Activated CD8-positive, alpha-beta T cell treated with anti-CD3 and anti-CD28 coated beads for 36 hours (primary cell): ENCODE measurements around the gene MRPS27. TPM values are rescaled to one million over a fixed set of nuclear protein-coding genes. Genes with fewer than 3 reads are reported as not detected.

ENCODE experiments used
- ATAC-seq: fragments of 200-7000 bp; cut with Tn5 transposase; one replicate; pipeline ENCODE4 v1.10.0; 2021; ENCODE audit warnings: mild to moderate bottlenecking, moderate library complexity
- CTCF ChIA-PET: fragments of 350-600 bp; sonication (Branson Sonifier 250); formaldehyde crosslinking; loops from one replicate; lab custom pipeline; 2021; ENCODE audit warnings: antibody characterized with exemption; lab: Charles Lee
- POLR2A ChIA-PET: fragments of 350-600 bp; sonication (Branson Sonifier 250); formaldehyde crosslinking; loops from one replicate; lab custom pipeline; 2021; ENCODE audit warnings: antibody characterized with exemption; lab: Charles Lee
- DNase-seq: peaks from one replicate; pipeline ENCODE4 v3.0.0-alpha.2; 2020
- H3K27ac Mint-ChIP-seq: one replicate; pipeline ENCODE4 v1.8.0; 2021; ENCODE audit warnings: mild to moderate bottlenecking, mixed read lengths
- H3K27me3 Mint-ChIP-seq: one replicate; pipeline ENCODE4 v1.8.0; 2021; ENCODE audit warnings: mixed read lengths
- H3K36me3 Mint-ChIP-seq: one replicate; pipeline ENCODE4 v1.8.0; 2021; ENCODE audit warnings: low read depth, mixed read lengths
- H3K4me1 Mint-ChIP-seq: one replicate; pipeline ENCODE4 v1.8.0; 2021; ENCODE audit warnings: low read depth, mixed read lengths
- H3K4me3 Mint-ChIP-seq: one replicate; pipeline ENCODE4 v1.8.0; 2021; ENCODE audit warnings: mild to moderate bottlenecking, moderate library complexity, mixed read lengths
- H3K9me3 Mint-ChIP-seq: one replicate; pipeline ENCODE4 v1.8.0; 2021; ENCODE audit warnings: mixed read lengths
- intact Hi-C: fragments of 100-400 bp; cut with micrococcal nuclease; formaldehyde crosslinking; loops from one replicate; pipeline ENCODE4 v1.10.0; 2022
- total RNA-seq, 2 experiments: library from RNA; stranded (reverse); gene quantifications; one replicate each; pipeline ENCODE4 v1.2.3, GENCODE V29; 2021
- TF ChIP-seq, protein P1 (sequence below): fragments of 200-600 bp; IDR thresholded peaks from one replicate; pipeline ENCODE4 v1.8.0; 2022; ENCODE audit warnings: antibody characterized with exemption, mild to moderate bottlenecking

The MRPS27 gene
- total RNA-seq, 2 experiments from 2014 or later, result 91.5 to 99.1 TPM

DNA sequence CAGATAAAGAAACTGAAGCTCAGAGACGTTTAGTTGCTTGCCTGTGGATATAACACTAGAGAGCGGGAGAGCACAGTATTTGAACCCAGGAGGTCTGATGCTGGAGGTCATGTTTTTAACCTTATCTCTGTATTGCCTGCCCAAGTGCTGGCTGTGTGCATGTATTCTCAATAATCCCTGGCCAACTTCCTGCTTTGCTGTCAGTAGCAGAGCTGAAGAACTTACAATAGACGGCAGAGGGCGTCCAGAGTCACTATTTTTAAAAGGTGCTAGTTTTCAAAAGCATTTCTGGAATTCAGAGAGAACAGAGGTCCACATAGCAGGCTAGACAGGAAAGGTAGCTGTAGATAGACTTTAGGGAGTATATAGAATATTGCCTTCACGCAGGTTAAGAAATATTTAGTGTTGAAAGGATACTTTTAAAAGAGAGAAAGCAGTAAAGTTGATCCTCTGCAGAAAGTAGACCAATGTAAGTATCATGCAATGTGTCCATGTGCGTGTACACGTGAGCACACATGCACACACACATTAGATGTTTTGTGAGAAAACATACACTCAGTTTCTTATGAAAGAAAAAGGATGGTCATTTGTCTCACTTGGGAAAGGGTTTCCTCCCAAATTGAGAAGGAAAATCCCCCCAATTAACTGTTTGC is 46.4 kb upstream of the MRPS27 start:
- ChIA-PET CTCF (interaction anchor here (0.7 to 2.1 kb wide), 13 partner anchors 9 to 701 kb away, joined by 3 to 11 read pairs (median 5); no protein-coding TSS in a partner anchor), POLR2A (no interaction called here)
- intact Hi-C loops, result no loop called here
- Mint-ChIP-seq H3K4me3 (no peak overlapping the region), H3K36me3 (peaks cover 20% of the 10 kb centered on the region), H3K27me3 (no peaks in the 10 kb centered on the region), H3K9me3 (no peaks in the 10 kb centered on the region), H3K4me1 (no peaks in the 10 kb centered on the region), H3K27ac (no peak overlapping the region)
- TF ChIP-seq, protein P1, sequence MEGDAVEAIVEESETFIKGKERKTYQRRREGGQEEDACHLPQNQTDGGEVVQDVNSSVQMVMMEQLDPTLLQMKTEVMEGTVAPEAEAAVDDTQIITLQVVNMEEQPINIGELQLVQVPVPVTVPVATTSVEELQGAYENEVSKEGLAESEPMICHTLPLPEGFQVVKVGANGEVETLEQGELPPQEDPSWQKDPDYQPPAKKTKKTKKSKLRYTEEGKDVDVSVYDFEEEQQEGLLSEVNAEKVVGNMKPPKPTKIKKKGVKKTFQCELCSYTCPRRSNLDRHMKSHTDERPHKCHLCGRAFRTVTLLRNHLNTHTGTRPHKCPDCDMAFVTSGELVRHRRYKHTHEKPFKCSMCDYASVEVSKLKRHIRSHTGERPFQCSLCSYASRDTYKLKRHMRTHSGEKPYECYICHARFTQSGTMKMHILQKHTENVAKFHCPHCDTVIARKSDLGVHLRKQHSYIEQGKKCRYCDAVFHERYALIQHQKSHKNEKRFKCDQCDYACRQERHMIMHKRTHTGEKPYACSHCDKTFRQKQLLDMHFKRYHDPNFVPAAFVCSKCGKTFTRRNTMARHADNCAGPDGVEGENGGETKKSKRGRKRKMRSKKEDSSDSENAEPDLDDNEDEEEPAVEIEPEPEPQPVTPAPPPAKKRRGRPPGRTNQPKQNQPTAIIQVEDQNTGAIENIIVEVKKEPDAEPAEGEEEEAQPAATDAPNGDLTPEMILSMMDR, result peak; percentile 61
- peak; percentile 47 for ATAC-seq
- peak; percentile 54 for DNase-seq

DNA sequence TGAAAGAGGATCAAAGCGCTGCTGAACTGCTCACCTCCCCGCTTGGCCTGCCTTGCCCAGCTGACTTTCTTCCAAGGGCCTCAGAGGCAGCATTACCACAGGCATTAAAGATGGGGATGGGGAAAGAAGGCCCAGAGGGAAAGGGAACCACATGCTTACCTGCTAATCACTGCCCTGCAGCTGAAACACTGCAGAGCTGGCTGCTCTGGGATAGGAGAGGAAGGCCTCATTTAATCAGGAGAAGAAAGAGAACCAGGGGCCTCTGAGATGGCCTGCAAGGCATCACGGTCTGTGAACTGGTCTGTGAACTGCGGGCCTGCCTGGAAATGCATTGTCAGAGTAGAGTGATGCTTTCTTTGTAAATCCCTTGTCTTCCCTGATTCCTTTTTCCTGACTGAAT is 44.9 kb upstream of the MRPS27 start:
- DNase-seq (no peak), ATAC-seq (no peak)
- POLR2A ChIA-PET, result no interaction called here
- H3K9me3 Mint-ChIP-seq, result no peaks in the 10 kb centered on the region
- no peaks in the 10 kb centered on the region for H3K27me3 Mint-ChIP-seq
- TF ChIP-seq, protein P1, result no peak
- CTCF ChIA-PET, result interaction anchor here (1.2 to 2.1 kb wide), 4 partner anchors 11 to 191 kb away, joined by 3 to 11 read pairs (median 9); no protein-coding TSS in a partner anchor
- no peak overlapping the region for H3K27ac Mint-ChIP-seq
- H3K4me3 Mint-ChIP-seq, result no peak overlapping the region
- no peaks in the 10 kb centered on the region for H3K4me1 Mint-ChIP-seq
- peaks cover 25% of the 10 kb centered on the region for H3K36me3 Mint-ChIP-seq
- intact Hi-C loops, result no loop called here

DNA sequence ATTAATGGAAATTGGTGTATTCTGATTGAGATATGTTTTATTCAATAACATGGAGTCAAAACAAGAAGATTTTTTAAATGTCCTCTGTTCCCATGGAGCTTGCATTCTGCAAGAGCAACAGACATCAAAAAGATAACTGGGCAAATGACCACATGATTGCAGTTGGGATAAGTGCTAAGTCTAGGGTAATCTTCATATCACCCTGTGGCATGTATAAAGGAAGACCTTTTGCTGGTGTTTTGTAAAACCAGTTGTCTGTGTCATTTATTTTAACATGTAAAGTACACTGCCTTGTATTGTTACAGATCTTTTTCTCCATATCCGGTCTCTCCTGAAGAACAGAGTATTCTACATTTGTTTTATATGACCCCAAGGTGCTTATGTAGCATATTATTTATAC is 44.1 kb upstream of the MRPS27 start:
- H3K27me3 Mint-ChIP-seq, result no peaks in the 10 kb centered on the region

DNA sequence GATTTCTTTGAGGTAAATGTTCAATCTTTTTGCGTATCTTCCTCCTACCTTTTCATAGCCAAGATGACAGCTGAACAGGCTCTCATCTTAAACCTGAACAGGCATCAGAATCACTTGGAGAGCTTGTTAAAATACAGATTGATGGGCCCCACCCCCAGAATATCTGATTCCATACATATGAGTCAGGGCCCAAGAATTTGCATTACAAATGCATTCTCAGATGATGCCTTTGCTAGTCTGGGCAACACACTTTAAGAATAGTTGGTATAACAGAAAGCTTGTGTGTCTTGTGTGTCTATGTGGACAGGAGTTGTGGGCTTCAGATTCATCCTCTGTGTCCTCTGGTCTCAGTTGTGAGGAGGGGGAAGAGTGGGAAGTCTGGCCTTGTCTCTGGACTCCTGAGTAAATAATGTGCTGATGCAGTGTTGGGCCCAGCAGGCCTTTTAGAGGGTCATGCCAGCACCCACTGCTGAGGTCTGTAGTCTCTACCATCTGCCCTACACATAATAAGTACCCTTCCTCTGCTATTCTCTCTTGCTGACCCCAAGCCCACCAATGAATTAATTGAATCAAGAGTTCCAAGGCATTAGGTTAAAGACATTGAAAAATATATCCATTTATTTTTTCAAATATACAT is 43.2 kb upstream of the MRPS27 start:
- ATAC-seq (no peak), DNase-seq (no peak)
- ChIA-PET POLR2A (no interaction called here), CTCF (interaction anchor here (1.2 kb wide), 1 partner anchor 161 kb away, joined by 3 read pairs; no protein-coding TSS in a partner anchor)
- Mint-ChIP-seq H3K4me3 (no peak overlapping the region), H3K36me3 (peaks cover 36% of the 10 kb centered on the region), H3K27me3 (no peaks in the 10 kb centered on the region), H3K27ac (no peak overlapping the region), H3K9me3 (no peaks in the 10 kb centered on the region), H3K4me1 (no peaks in the 10 kb centered on the region)
- intact Hi-C loops, result no loop called here
- TF ChIP-seq, protein P1, result no peak

More for the DNA sequence above, 44.1 kb upstream of the MRPS27 start:
- TF ChIP-seq, protein P1, result no peak
- ATAC-seq (no peak), DNase-seq (no peak)
- no peaks in the 10 kb centered on the region for H3K4me1 Mint-ChIP-seq
- H3K4me3 Mint-ChIP-seq, result no peak overlapping the region
- peaks cover 32% of the 10 kb centered on the region for H3K36me3 Mint-ChIP-seq
- H3K9me3 Mint-ChIP-seq, result no peaks in the 10 kb centered on the region
- CTCF ChIA-PET, result interaction anchor here (1.2 kb wide), 1 partner anchor 160 kb away, joined by 3 read pairs; no protein-coding TSS in a partner anchor
- POLR2A ChIA-PET, result no interaction called here
- intact Hi-C loops, result no loop called here
- H3K27ac Mint-ChIP-seq, result no peak overlapping the region

DNA sequence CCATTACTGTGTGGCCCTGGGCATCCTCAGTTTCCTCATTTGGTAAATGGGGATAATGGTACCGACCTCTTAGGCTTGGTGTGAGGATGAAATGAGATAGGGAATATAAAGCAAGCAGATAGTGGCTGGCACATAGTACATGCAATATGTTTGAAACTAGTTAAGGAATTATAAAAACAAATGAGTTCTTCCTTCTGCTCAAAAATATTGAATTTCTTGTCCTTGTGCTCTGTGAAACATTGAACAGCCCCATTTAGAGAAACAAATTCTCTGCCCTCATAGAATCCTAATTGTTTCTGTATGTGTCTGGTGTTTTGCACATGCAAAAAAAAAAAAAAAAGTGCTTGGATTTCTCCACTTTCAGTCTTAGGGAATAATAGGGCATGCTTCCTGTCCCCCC is 39.8 kb upstream of the MRPS27 start:
- Mint-ChIP-seq H3K4me1 (no peaks in the 10 kb centered on the region), H3K27me3 (no peaks in the 10 kb centered on the region), H3K4me3 (no peak overlapping the region), H3K36me3 (peaks cover 35% of the 10 kb centered on the region), H3K9me3 (no peaks in the 10 kb centered on the region), H3K27ac (no peak overlapping the region)
- ChIA-PET CTCF (no interaction called here), POLR2A (no interaction called here)
- ATAC-seq, result no peak
- intact Hi-C loops, result no loop called here
- DNase-seq, result no peak
- TF ChIP-seq, protein P1, result no peak
